ENCODE measurements around the gene PLAAT5. TPM values are rescaled to one million over a fixed set of nuclear protein-coding genes. Genes with fewer than 3 reads are reported as not detected.

The PLAAT5 gene
- total RNA-seq, 2 donors from 2014 or later, result 14.0 to 18.1 TPM

GRCh38 chr11:63427971-63428508, 62.9 kb downstream of the PLAAT5 start:
- Mint-ChIP-seq H3K27me3 (ENCODE audit: insufficient read depth) (no peaks in the 10 kb centered on the region), H3K36me3 (ENCODE audit: low read depth) (peaks cover 6% of the 10 kb centered on the region), H3K4me1 (peaks cover 9% of the 10 kb centered on the region), H3K27ac (no peak overlapping the region), H3K9me3 (peaks cover 47% of the 10 kb centered on the region), H3K4me3 (no peak overlapping the region)
- no peaks in the 10 kb centered on the region for H3K4me1 ChIP-seq (ENCODE audit: control insufficient read depth, insufficient read depth, low read length)
- no peak overlapping the region for H3K27ac ChIP-seq (ENCODE audit: low read depth, low read length)
- WGBS, 2 experiments (ENCODE audit: insufficient coverage in 1 of 2, insufficient read length in 1 of 2), result 94 to 100% methylated on average over 1 to 2 of the region's 2 CpGs
- peak; percentile 61 for TF ChIP-seq CTCF (conservative IDR thresholded peaks at IDR 0.05)
- H3K36me3 ChIP-seq (ENCODE audit: control insufficient read depth, insufficient read depth, low read length), result no peaks in the 10 kb centered on the region
- DNase-seq, result peak; percentile 45
- no peaks in the 10 kb centered on the region for H3K27me3 ChIP-seq (ENCODE audit: control insufficient read depth, insufficient read depth, low read length, poor library complexity, severe bottlenecking)
- H3K4me3 ChIP-seq (ENCODE audit: low read length), result no peak overlapping the region
- H3K9ac ChIP-seq (ENCODE audit: extremely low read depth, low read length, poor library complexity, severe bottlenecking), result no peak overlapping the region
- H3K9me3 ChIP-seq (ENCODE audit: control insufficient read depth, low read length), result peaks cover 14% of the 10 kb centered on the region

GRCh38 chr11:63417174-63417852, 73.7 kb downstream of the PLAAT5 start:
- Mint-ChIP-seq H3K4me1 (no peaks in the 10 kb centered on the region), H3K27ac (no peak overlapping the region), H3K36me3 (ENCODE audit: low read depth) (peaks cover 2% of the 10 kb centered on the region), H3K27me3 (ENCODE audit: insufficient read depth) (no peaks in the 10 kb centered on the region), H3K9me3 (peaks cover 25% of the 10 kb centered on the region), H3K4me3 (no peak overlapping the region)
- H3K36me3 ChIP-seq (ENCODE audit: control insufficient read depth, insufficient read depth, low read length), result no peaks in the 10 kb centered on the region
- TF ChIP-seq CTCF (conservative IDR thresholded peaks at IDR 0.05), result no peak
- WGBS, 2 experiments (ENCODE audit: insufficient coverage in 1 of 2, insufficient read length in 1 of 2), result 58 to 71% methylated on average over 1 to 2 of the region's 2 CpGs
- no peak for DNase-seq
- H3K9me3 ChIP-seq (ENCODE audit: control insufficient read depth, low read length), result peaks cover 11% of the 10 kb centered on the region
- H3K27ac ChIP-seq (ENCODE audit: low read depth, low read length), result no peak overlapping the region
- H3K27me3 ChIP-seq (ENCODE audit: control insufficient read depth, insufficient read depth, low read length, poor library complexity, severe bottlenecking), result no peaks in the 10 kb centered on the region
- H3K9ac ChIP-seq (ENCODE audit: extremely low read depth, low read length, poor library complexity, severe bottlenecking), result no peak overlapping the region
- H3K4me1 ChIP-seq (ENCODE audit: control insufficient read depth, insufficient read depth, low read length), result no peaks in the 10 kb centered on the region
- H3K4me3 ChIP-seq (ENCODE audit: low read length), result no peak overlapping the region

Other genes with a start within 250 kb of the PLAAT5 start
- gene SLC22A25, start 247.6 kb downstream of the PLAAT5 start, total RNA-seq, result under 1 TPM in 1 of 2 donors, not detected in 1; 0.18 TPM
- not detected for gene SLC22A9, start 121.4 kb downstream of the PLAAT5 start, total RNA-seq
- 10 to 100 TPM in 1 of 2 donors, 1 to 10 TPM in 1; 6.7 to 15.9 TPM for gene LGALS12, start 14.9 kb upstream of the PLAAT5 start, total RNA-seq
- gene PLAAT4, start 45.6 kb upstream of the PLAAT5 start, total RNA-seq, result under 1 TPM in 1 of 2 donors, not detected in 1; 0.58 TPM
- not detected for gene PLAAT2, start 72.2 kb upstream of the PLAAT5 start, total RNA-seq
- gene PLAAT3, start 123.3 kb upstream of the PLAAT5 start, total RNA-seq, result 10 to 100 TPM; 33.5 to 45.9 TPM
- gene ATL3, start 180.2 kb upstream of the PLAAT5 start, total RNA-seq, result 10 to 100 TPM; 33.8 to 38.0 TPM
- gene RTN3, start 190.3 kb upstream of the PLAAT5 start, total RNA-seq, result 100 to 1,000 TPM; 128 to 160 TPM